NCI-H526 treated with DMSO at 0.1 percent for 48 hours (cell line): ENCODE results near the gene DHRS4.
A peak's percentile ranks its signal among the peaks of the same experiment; 100 is the strongest.

ENCODE experiments used
- DNase-seq: peaks from one replicate; lab custom pipeline; 2025; lab: John Stamatoyannopoulos, UW

The DHRS4 gene

GRCh38 chr14:23953464-23954278, at the start of gene DHRS4:
Gene DHRS4 (plus strand): TSS chr14:23953770. CDS start chr14:23953789, 19 bp downstream.
- peak; percentile 69 for DNase-seq

GRCh38 chr14:23910101-23910875, 43.3 kb upstream of the DHRS4 start:
- peak; percentile 32 for DNase-seq

GRCh38 chr14:23910876-23911210, 42.7 kb upstream of the DHRS4 start:
- no peak for DNase-seq

- no peak for DNase-seq
These were observed 38.0 kb upstream of the DHRS4 start for GRCh38 chr14:23915559-23915958.

- no peak for DNase-seq
These were observed 37.6 kb upstream of the DHRS4 start for GRCh38 chr14:23916004-23916403.

GRCh38 chr14:23916446-23916845, 37.1 kb upstream of the DHRS4 start:
- no peak for DNase-seq

- no peak for DNase-seq
These were observed 31.0 kb upstream of the DHRS4 start for GRCh38 chr14:23922545-23922944.

GRCh38 chr14:23925523-23926075, 28.0 kb upstream of the DHRS4 start:
- no peak for DNase-seq

GRCh38 chr14:23926543-23926942, 27.0 kb upstream of the DHRS4 start:
- DNase-seq: no peak

- no peak for DNase-seq
These were observed 24.4 kb upstream of the DHRS4 start for GRCh38 chr14:23929136-23929535.

GRCh38 chr14:23929822-23930294, 23.7 kb upstream of the DHRS4 start:
- no peak for DNase-seq

GRCh38 chr14:23930742-23931141, 22.8 kb upstream of the DHRS4 start:
- no peak for DNase-seq

GRCh38 chr14:23931721-23932289, 21.8 kb upstream of the DHRS4 start:
- no peak for DNase-seq

- no peak for DNase-seq
These were observed 20.9 kb upstream of the DHRS4 start for GRCh38 chr14:23932639-23933038.

- no peak for DNase-seq
These were observed 20.3 kb upstream of the DHRS4 start for GRCh38 chr14:23933108-23933741.

- DNase-seq: no peak
These were observed 19.8 kb upstream of the DHRS4 start for GRCh38 chr14:23933742-23934128.

- DNase-seq: no peak
These were observed 18.4 kb upstream of the DHRS4 start for GRCh38 chr14:23935158-23935557.

- DNase-seq: no peak
These were observed 17.3 kb upstream of the DHRS4 start for GRCh38 chr14:23936084-23936829.

- DNase-seq: no peak
These were observed 16.4 kb upstream of the DHRS4 start for GRCh38 chr14:23937203-23937602.

- no peak for DNase-seq
These were observed 14.7 kb upstream of the DHRS4 start for GRCh38 chr14:23938823-23939222.

- no peak for DNase-seq
These were observed 13.8 kb upstream of the DHRS4 start for GRCh38 chr14:23939607-23940326.
